UCSD-AML1 (cell line): ENCODE results near the gene MRTFA.
"Not testable (repeated sequence)": the region's sequence is repeated elsewhere in the genome, so short reads cannot be mapped to it uniquely, and the experiment has no call there.

Experiments used
- DNase-seq: peaks from one replicate; lab custom pipeline; 2025; ENCODE audit not compliant: unreplicated experiment; lab: John Stamatoyannopoulos, UW

The MRTFA gene

GRCh38 chr22:40525250-40525884 lies 111.2 kb downstream of the MRTFA start:
- DNase-seq: peak; percentile 59

- no peak for DNase-seq
Measured at GRCh38 chr22:40524392-40525249, 111.9 kb downstream of the MRTFA start.

GRCh38 chr22:40522141-40522540 lies 114.4 kb downstream of the MRTFA start:
- no peak for DNase-seq

- DNase-seq: no peak
Measured at GRCh38 chr22:40521046-40521445, 115.5 kb downstream of the MRTFA start.

- DNase-seq: no peak
Measured at GRCh38 chr22:40520562-40520961, 116.0 kb downstream of the MRTFA start.

- DNase-seq: no peak
Measured at GRCh38 chr22:40519948-40520331, 116.6 kb downstream of the MRTFA start.

GRCh38 chr22:40519284-40519947 lies 117.1 kb downstream of the MRTFA start:
- no peak for DNase-seq

GRCh38 chr22:40518840-40519239 lies 117.7 kb downstream of the MRTFA start:
- DNase-seq: no peak

GRCh38 chr22:40517631-40518030 lies 118.9 kb downstream of the MRTFA start:
- no peak for DNase-seq

GRCh38 chr22:40516416-40516815 lies 120.1 kb downstream of the MRTFA start:
- DNase-seq: no peak

GRCh38 chr22:40512426-40513136 lies 123.9 kb downstream of the MRTFA start:
- no peak for DNase-seq

- DNase-seq: no peak
Measured at GRCh38 chr22:40511604-40512003, 124.9 kb downstream of the MRTFA start.

GRCh38 chr22:40510631-40511364 lies 125.7 kb downstream of the MRTFA start:
- DNase-seq: no peak

GRCh38 chr22:40509401-40510134 lies 127.0 kb downstream of the MRTFA start:
- DNase-seq: no peak

GRCh38 chr22:40508046-40508445 lies 128.5 kb downstream of the MRTFA start:
- DNase-seq: not testable (repeated sequence)

- no peak for DNase-seq
Measured at GRCh38 chr22:40507491-40507890, 129.0 kb downstream of the MRTFA start.

- DNase-seq: no peak
Measured at GRCh38 chr22:40506762-40507161, 129.8 kb downstream of the MRTFA start.

- no peak for DNase-seq
Measured at GRCh38 chr22:40504285-40505249, 132.0 kb downstream of the MRTFA start.

GRCh38 chr22:40502919-40503318 lies 133.6 kb downstream of the MRTFA start:
- DNase-seq: no peak
